ENCODE measurements around the gene JPH3.

The JPH3 gene

GRCh38 chr16:87602001-87602775 lies at the start of gene JPH3:
TSS of gene JPH3 (plus strand) at chr16:87602508. CDS start at chr16:87603147, 639 bp downstream.
- ChIA-PET CTCF (no interaction called here), POLR2A (no interaction called here)
- DNase-seq (ENCODE audit: extremely low spot score), result no peak
- no peak for TF ChIP-seq CTCF (IDR thresholded peaks at IDR 0.05; ENCODE audit: control extremely low read depth, extremely low read depth, low read depth, missing control alignments)

GRCh38 chr16:87552772-87553573 lies 49.3 kb upstream of the JPH3 start:
- no peak for TF ChIP-seq CTCF (IDR thresholded peaks at IDR 0.05; ENCODE audit: control extremely low read depth, extremely low read depth, low read depth, missing control alignments)
- ChIA-PET CTCF (no interaction called here), POLR2A (no interaction called here)
- no peak for DNase-seq (ENCODE audit: extremely low spot score)

- TF ChIP-seq CTCF (IDR thresholded peaks at IDR 0.05; ENCODE audit: control extremely low read depth, extremely low read depth, low read depth, missing control alignments), result no peak
- DNase-seq (ENCODE audit: extremely low spot score), result no peak
- CTCF ChIA-PET, result no interaction called here
- POLR2A ChIA-PET, result no interaction called here
Measured at GRCh38 chr16:87554754-87555427, 47.4 kb upstream of the JPH3 start.

GRCh38 chr16:87555647-87556046 lies 46.7 kb upstream of the JPH3 start:
- ChIA-PET POLR2A (no interaction called here), CTCF (interaction anchor here (0.9 kb wide), 1 partner anchor 81 kb away, joined by 3 read pairs; no protein-coding TSS in a partner anchor)
- DNase-seq (ENCODE audit: extremely low spot score), result no peak
- no peak for TF ChIP-seq CTCF (IDR thresholded peaks at IDR 0.05; ENCODE audit: control extremely low read depth, extremely low read depth, low read depth, missing control alignments)

GRCh38 chr16:87556941-87557459 lies 45.3 kb upstream of the JPH3 start:
- POLR2A ChIA-PET, result no interaction called here
- no peak for TF ChIP-seq CTCF (IDR thresholded peaks at IDR 0.05; ENCODE audit: control extremely low read depth, extremely low read depth, low read depth, missing control alignments)
- DNase-seq (ENCODE audit: extremely low spot score), result no peak
- CTCF ChIA-PET, result interaction anchor here (1.1 kb wide), 1 partner anchor 14 kb away, joined by 3 read pairs; no protein-coding TSS in a partner anchor

GRCh38 chr16:87558682-87559081 lies 43.6 kb upstream of the JPH3 start:
- no peak for DNase-seq (ENCODE audit: extremely low spot score)
- ChIA-PET POLR2A (no interaction called here), CTCF (no interaction called here)
- no peak for TF ChIP-seq CTCF (IDR thresholded peaks at IDR 0.05; ENCODE audit: control extremely low read depth, extremely low read depth, low read depth, missing control alignments)
